ENCODE data around the gene TSPAN10. TPM values are rescaled to one million over a fixed set of nuclear protein-coding genes. Genes with fewer than 3 reads are reported as not detected.

TSPAN10 gene
- total RNA-seq, 1 donor from 2014 or later, result not detected

- peak overlapping the region; percentile 78 for H3K27ac ChIP-seq
Measured at GRCh38 chr17:81682565-81683207, 45.7 kb downstream of the TSPAN10 start.

DNA sequence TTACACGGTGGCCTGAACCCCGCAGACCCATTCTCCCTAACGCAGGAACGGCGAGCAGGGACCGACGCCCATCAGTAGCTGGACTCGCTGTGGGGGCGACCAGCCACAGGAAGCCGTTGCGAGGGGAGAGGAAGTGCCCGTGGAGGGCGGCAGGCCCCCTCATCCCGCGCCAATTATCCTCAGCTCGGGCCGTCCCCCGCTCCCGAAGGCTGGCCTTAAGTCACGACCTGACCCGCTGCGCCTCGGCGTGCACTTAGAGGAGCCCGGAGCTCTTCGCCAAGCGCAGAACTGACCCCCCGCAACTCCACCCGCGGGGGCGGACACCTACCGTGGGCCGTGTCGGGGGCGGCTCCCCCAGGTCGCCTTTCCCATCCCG lies 46.2 kb downstream of the TSPAN10 start:
- Histone ChIP-seq H3K27ac (peak overlapping the region; percentile 78), H3K4me3 (peak overlapping the region; percentile 85 to 100), H3K4me1 (peaks cover 48% of the 10 kb centered on the region), H3K9me3 (no peaks in the 10 kb centered on the region), H3K27me3 (no peaks in the 10 kb centered on the region), H3K36me3 (peaks cover 0 to 36% of the 10 kb centered on the region in 2 donors)
- TF ChIP-seq, protein P1, sequence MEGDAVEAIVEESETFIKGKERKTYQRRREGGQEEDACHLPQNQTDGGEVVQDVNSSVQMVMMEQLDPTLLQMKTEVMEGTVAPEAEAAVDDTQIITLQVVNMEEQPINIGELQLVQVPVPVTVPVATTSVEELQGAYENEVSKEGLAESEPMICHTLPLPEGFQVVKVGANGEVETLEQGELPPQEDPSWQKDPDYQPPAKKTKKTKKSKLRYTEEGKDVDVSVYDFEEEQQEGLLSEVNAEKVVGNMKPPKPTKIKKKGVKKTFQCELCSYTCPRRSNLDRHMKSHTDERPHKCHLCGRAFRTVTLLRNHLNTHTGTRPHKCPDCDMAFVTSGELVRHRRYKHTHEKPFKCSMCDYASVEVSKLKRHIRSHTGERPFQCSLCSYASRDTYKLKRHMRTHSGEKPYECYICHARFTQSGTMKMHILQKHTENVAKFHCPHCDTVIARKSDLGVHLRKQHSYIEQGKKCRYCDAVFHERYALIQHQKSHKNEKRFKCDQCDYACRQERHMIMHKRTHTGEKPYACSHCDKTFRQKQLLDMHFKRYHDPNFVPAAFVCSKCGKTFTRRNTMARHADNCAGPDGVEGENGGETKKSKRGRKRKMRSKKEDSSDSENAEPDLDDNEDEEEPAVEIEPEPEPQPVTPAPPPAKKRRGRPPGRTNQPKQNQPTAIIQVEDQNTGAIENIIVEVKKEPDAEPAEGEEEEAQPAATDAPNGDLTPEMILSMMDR (IDR thresholded peaks at IDR 0.05), result no peak
- TF ChIP-seq POLR2A (IDR thresholded peaks at IDR 0.05), result no peak
- no peak for TF ChIP-seq POLR2AphosphoS5 (IDR thresholded peaks at IDR 0.05; ENCODE audit: insufficient read depth in 1 of 2, low read depth in 1 of 2)
- intact Hi-C loops (cut with DNase I), result no loop called here
- no peak for DNase-seq (ENCODE audit: extremely low spot score in 2 of 2)

More at GRCh38 chr17:81682565-81683207, 45.7 kb downstream of the TSPAN10 start:
- DNase-seq (ENCODE audit: extremely low spot score in 2 of 2), result no peak
- Histone ChIP-seq H3K36me3 (peaks cover 0 to 31% of the 10 kb centered on the region in 2 donors), H3K4me3 (peak overlapping the region; percentile 85 to 100), H3K27me3 (no peaks in the 10 kb centered on the region), H3K9me3 (no peaks in the 10 kb centered on the region), H3K4me1 (peaks cover 48% of the 10 kb centered on the region)
- intact Hi-C loops (cut with DNase I), result no loop called here
- TF ChIP-seq POLR2A (IDR thresholded peaks at IDR 0.05) (no peak), POLR2AphosphoS5 (IDR thresholded peaks at IDR 0.05; ENCODE audit: insufficient read depth in 1 of 2, low read depth in 1 of 2) (no peak)
- TF ChIP-seq, protein P1 (IDR thresholded peaks at IDR 0.05), result no peak

- no peaks in the 10 kb centered on the region for H3K27me3 ChIP-seq
- H3K9me3 ChIP-seq, result no peaks in the 10 kb centered on the region
- DNase-seq (ENCODE audit: extremely low spot score in 2 of 2), result peak in 1 of 2 donors; percentile 99
- TF ChIP-seq, protein P1 (IDR thresholded peaks at IDR 0.05), result no peak
- TF ChIP-seq POLR2AphosphoS5 (IDR thresholded peaks at IDR 0.05; ENCODE audit: insufficient read depth in 1 of 2, low read depth in 1 of 2), result peak; percentile 91 to 98
- TF ChIP-seq POLR2A (IDR thresholded peaks at IDR 0.05), result peak in 1 of 2 donors; percentile 58
- peaks cover 48% of the 10 kb centered on the region for H3K4me1 ChIP-seq
- intact Hi-C loops (cut with DNase I), result no loop called here
- peak within 1 kb of the TSS; percentile 85 to 100 for H3K4me3 ChIP-seq
- peaks cover 0 to 43% of the 10 kb centered on the region in 2 donors for H3K36me3 ChIP-seq
- H3K27ac ChIP-seq, result peak within 1 kb of the TSS; percentile 78
Measured at GRCh38 chr17:81683584-81684441, 46.8 kb downstream of the TSPAN10 start, which contains the start of the genes ARL16 and HGS. Gene ARL16 (minus strand): TSS chr17:81683797. CDS start chr17:81683753, 44 bp downstream. Gene HGS (plus strand): TSS chr17:81684011. CDS start chr17:81684067, 56 bp downstream.

GRCh38 chr17:81684442-81684911 lies 47.5 kb downstream of the TSPAN10 start:
- Histone ChIP-seq H3K27ac (peak overlapping the region; percentile 78), H3K36me3 (peaks cover 0 to 49% of the 10 kb centered on the region in 2 donors), H3K9me3 (no peaks in the 10 kb centered on the region), H3K27me3 (no peaks in the 10 kb centered on the region), H3K4me3 (peak overlapping the region; percentile 85 to 100), H3K4me1 (peaks cover 48% of the 10 kb centered on the region)
- intact Hi-C loops (cut with DNase I), result no loop called here
- TF ChIP-seq, protein P1 (IDR thresholded peaks at IDR 0.05), result no peak
- TF ChIP-seq POLR2A (IDR thresholded peaks at IDR 0.05), result no peak
- TF ChIP-seq POLR2AphosphoS5 (IDR thresholded peaks at IDR 0.05; ENCODE audit: insufficient read depth in 1 of 2, low read depth in 1 of 2), result no peak
- no peak for DNase-seq (ENCODE audit: extremely low spot score in 2 of 2)
